B cell (primary cell): ENCODE data around the gene NPL. TPM values are rescaled to one million over a fixed set of nuclear protein-coding genes. Genes with fewer than 3 reads are reported as not detected.

Source experiments
- ATAC-seq: fragments of 200-7000 bp; cut with Tn5 transposase; one replicate; pipeline ENCODE4 v1.10.0; 2021; ENCODE audit warnings: low read depth, mild to moderate bottlenecking, moderate number of reproducible peaks, moderate library complexity
- CTCF ChIA-PET: fragments of 350-600 bp; sonication (Branson Sonifier 250); formaldehyde crosslinking; loops from one replicate; lab custom pipeline; 2021; ENCODE audit warnings: antibody characterized with exemption, inconsistent platforms; lab: Charles Lee
- POLR2A ChIA-PET: fragments of 350-600 bp; sonication (Branson Sonifier 250); formaldehyde crosslinking; loops from one replicate; lab custom pipeline; 2021; ENCODE audit warnings: antibody characterized with exemption; lab: Charles Lee
- DNase-seq: peaks from one replicate; pipeline ENCODE4 v3.0.0; 2013
- H2AFZ ChIP-seq: 2 replicates; pipeline ENCODE4 v1.6.1; 2012; ENCODE audit warnings: mild to moderate bottlenecking, low read depth, low read length; ENCODE audit not compliant: insufficient read depth, poor library complexity, severe bottlenecking
- H3K27ac ChIP-seq, 2 donors: 1 replicate in 1 of 2; 2 replicates in 1 of 2; pipeline ENCODE4 v1.5.1; 2012 to 2013; ENCODE audit warnings: low read length in 2 of 2, mild to moderate bottlenecking in 2 of 2, moderate library complexity in 1 of 2
- H3K27me3 ChIP-seq, 4 experiments: fragments of 200-600 bp in 1 of 4; sonication (generic) in 1 of 4; replicated peaks in 1 of 4; 1 replicate in 2 of 4; 2 replicates in 2 of 4; pipeline versions ENCODE4 v1.6.1 to v1.7.0; 2013 to 2016; ENCODE audit warnings: low read length in 3 of 4, mild to moderate bottlenecking in 2 of 4, mixed read lengths in 1 of 4, moderate library complexity in 1 of 4; ENCODE audit not compliant: insufficient read depth in 4 of 4, control insufficient read depth in 3 of 4; ENCODE audit errors: control extremely low read depth in 1 of 4
- H3K36me3 ChIP-seq, 2 experiments: replicated peaks in 1 of 2; 1 replicate in 1 of 2; 2 replicates in 1 of 2; pipeline versions ENCODE4 v1.6.1 to v1.7.1; 2013; ENCODE audit warnings: low read length in 1 of 2; ENCODE audit not compliant: insufficient read depth in 2 of 2, control insufficient read depth in 1 of 2; ENCODE audit errors: control extremely low read depth in 1 of 2, extremely low read depth in 1 of 2
- H3K4me1 ChIP-seq, 2 donors: fragments of 200-600 bp in 1 of 2; sonication (generic) in 1 of 2; 1 replicate in 1 of 2; 2 replicates in 1 of 2; pipeline versions ENCODE4 v1.5.1 to v1.6.1; 2013 to 2017; ENCODE audit warnings: low read length in 2 of 2; ENCODE audit not compliant: control insufficient read depth in 2 of 2, insufficient read depth in 2 of 2
- H3K4me2 ChIP-seq: replicated peaks from 2 replicates; pipeline ENCODE3; 2012; ENCODE audit warnings: mild to moderate bottlenecking, low read depth, low read length; ENCODE audit not compliant: poor library complexity, severe bottlenecking
- H3K4me3 ChIP-seq, 5 experiments: fragments of 200-600 bp in 1 of 5; sonication (generic) in 1 of 5; 1 replicate in 3 of 5; 2 replicates in 2 of 5; pipeline versions ENCODE4 v1.5.1 to v1.7.0; 2011 to 2016; ENCODE audit warnings: low read length in 4 of 5, mild to moderate bottlenecking in 4 of 5, low read depth in 2 of 5, control low read depth in 1 of 5, moderate library complexity in 1 of 5; ENCODE audit not compliant: insufficient read depth in 1 of 5; ENCODE audit errors: control extremely low read depth in 1 of 5, extremely low read depth in 1 of 5
- H3K79me2 ChIP-seq: fragments of 200-600 bp; sonication (generic); one replicate; pipeline ENCODE4 v1.6.0; 2016; ENCODE audit warnings: low read length; ENCODE audit not compliant: control insufficient read depth, insufficient read depth
- H3K9ac ChIP-seq: fragments of 200-600 bp; sonication (generic); 2 replicates; pipeline ENCODE4 v1.6.1; 2017; ENCODE audit warnings: mild to moderate bottlenecking, low read length, moderate library complexity
- H3K9me3 ChIP-seq, 3 donors: one replicate each; pipeline versions ENCODE4 v1.6.1 to v1.7.1; 2013; ENCODE audit warnings: low read length in 2 of 3; ENCODE audit not compliant: control insufficient read depth in 2 of 3, insufficient read depth in 1 of 3; ENCODE audit errors: control extremely low read depth in 1 of 3
- H4K20me1 ChIP-seq: 2 replicates; pipeline ENCODE4 v1.6.0; 2012; ENCODE audit warnings: mild to moderate bottlenecking, low read length; ENCODE audit not compliant: insufficient read depth, control insufficient read depth, poor library complexity, severe bottlenecking
- H3K27ac Mint-ChIP-seq: one replicate; pipeline ENCODE4 v1.8.0; 2021; ENCODE audit warnings: mixed read lengths
- H3K27me3 Mint-ChIP-seq: one replicate; pipeline ENCODE4 v1.8.0; 2021; ENCODE audit warnings: mixed read lengths
- H3K4me1 Mint-ChIP-seq: one replicate; pipeline ENCODE4 v1.8.0; 2021; ENCODE audit warnings: mixed read lengths
- H3K4me3 Mint-ChIP-seq: one replicate; pipeline ENCODE4 v1.8.0; 2021; ENCODE audit warnings: mixed read lengths
- H3K9me3 Mint-ChIP-seq: one replicate; pipeline ENCODE4 v1.8.0; 2022; ENCODE audit warnings: mixed read lengths; ENCODE audit not compliant: insufficient read depth
- CTCF ChIP-seq: fragments of 200-600 bp; IDR thresholded peaks from one replicate; pipeline ENCODE4 v1.8.0; 2022; ENCODE audit warnings: antibody characterized with exemption, mild to moderate bottlenecking
- EZH2 ChIP-seq: IDR thresholded peaks from 2 replicates; pipeline ENCODE4 v1.6.1; 2012; ENCODE audit warnings: borderline replicate concordance, low read depth, mild to moderate bottlenecking, moderate library complexity, low read length; ENCODE audit not compliant: insufficient read depth, poor library complexity, severe bottlenecking
- WGBS: methylation state at CpG from one replicate; pipeline ENCODE4 v1.1.5; 2013; ENCODE audit warnings: missing lambda C conversion rate; ENCODE audit not compliant: insufficient coverage; 5-methylcytosine and 5-hydroxymethylcytosine counted together
- intact Hi-C: fragments of 100-400 bp; cut with micrococcal nuclease; formaldehyde crosslinking; loops from one replicate; pipeline ENCODE4 v1.10.0; 2022
- polyA plus RNA-seq: library from polyadenylated mRNA; depleted of rRNA; stranded (reverse); fragments of >200 nt; gene quantifications from 2 replicates; pipeline ENCODE4 v1.2.3, GENCODE V29; 2012
- total RNA-seq, 2 donors: library from RNA; stranded (reverse); fragments of 120-200 nt in 1 of 2; gene quantifications; 1 replicate in 1 of 2; 2 replicates in 1 of 2; pipeline versions ENCODE4 v1.2.3 to v1.2.4, GENCODE V29; 2013 to 2022

The NPL gene
- total and polyA plus RNA-seq, 2 donors (not counting 1 experiment from before 2014, with no cell fraction given), result 3.4 to 5.9 TPM

- Histone ChIP-seq H3K4me1 (peaks cover 13 to 25% of the 10 kb centered on the region in 2 donors), H2AFZ (no peak overlapping the region), H3K27me3 (no peaks in the 10 kb centered on the region), H3K9ac (no peak overlapping the region), H4K20me1 (peaks cover 95% of the 10 kb centered on the region), H3K36me3 (peaks cover 18 to 79% of the 10 kb centered on the region in 2 experiments), H3K9me3 (no peaks in the 10 kb centered on the region), H3K79me2 (peaks cover 99% of the 10 kb centered on the region), H3K4me3 (no peak overlapping the region), H3K27ac (no peak overlapping the region), H3K4me2 (no peak overlapping the region)
- Mint-ChIP-seq H3K9me3 (no peaks in the 10 kb centered on the region), H3K4me1 (peaks cover 51% of the 10 kb centered on the region), H3K27ac (no peak overlapping the region), H3K4me3 (no peak overlapping the region), H3K27me3 (no peaks in the 10 kb centered on the region)
- ChIA-PET POLR2A (no interaction called here), CTCF (no interaction called here)
- WGBS, result 100% methylated on average over 1 of the region's 1 CpG
- no peak for TF ChIP-seq EZH2
- no peak for TF ChIP-seq CTCF
- no peak for DNase-seq
- ATAC-seq, result no peak
- intact Hi-C loops, result no loop called here
Observed at GRCh38 chr1:182845379-182845778, 55.8 kb downstream of the NPL start.

- no peak overlapping the region for H3K27ac Mint-ChIP-seq
- WGBS, result 100% methylated on average over 2 of the region's 5 CpGs
- peaks cover 20 to 79% of the 10 kb centered on the region in 2 experiments for H3K36me3 ChIP-seq
Observed at GRCh38 chr1:182845894-182846293, 56.3 kb downstream of the NPL start.

More at GRCh38 chr1:182845894-182846293, 56.3 kb downstream of the NPL start:
- no peak overlapping the region for H2AFZ ChIP-seq
- ChIA-PET CTCF (no interaction called here), POLR2A (no interaction called here)
- intact Hi-C loops, result no loop called here
- no peak overlapping the region for H3K4me3 Mint-ChIP-seq
- peaks cover 46% of the 10 kb centered on the region for H3K4me1 Mint-ChIP-seq
- ATAC-seq (no peak), DNase-seq (no peak)
- TF ChIP-seq CTCF, result no peak
- no peak for TF ChIP-seq EZH2
- peaks cover 7 to 20% of the 10 kb centered on the region in 2 donors for H3K4me1 ChIP-seq
- peaks cover 95% of the 10 kb centered on the region for H4K20me1 ChIP-seq
- H3K9me3 Mint-ChIP-seq, result no peaks in the 10 kb centered on the region
- no peak overlapping the region for H3K27ac ChIP-seq
- H3K9me3 ChIP-seq, result no peaks in the 10 kb centered on the region
- no peak overlapping the region for H3K4me2 ChIP-seq
- H3K9ac ChIP-seq, result no peak overlapping the region
- H3K79me2 ChIP-seq, result peaks cover 99% of the 10 kb centered on the region
- H3K4me3 ChIP-seq, result no peak overlapping the region
- no peaks in the 10 kb centered on the region for H3K27me3 Mint-ChIP-seq
- no peaks in the 10 kb centered on the region for H3K27me3 ChIP-seq
